Prostate gland (tissue), 2 donors: ENCODE measurements around the gene TEX2. TPM values are rescaled to one million over a fixed set of nuclear protein-coding genes. Genes with fewer than 3 reads are reported as not detected.
A peak's percentile ranks its signal among the peaks of the same experiment; 100 is the strongest.
"Not testable (repeated sequence)": the region's sequence is repeated elsewhere in the genome, so short reads cannot be mapped to it uniquely, and the experiment has no call there.

Source experiments
- DNase-seq: peaks from one replicate; pipeline ENCODE4 v3.0.0-alpha.2; 2019; ENCODE audit warnings: low spot score
- H3K27ac ChIP-seq, 2 donors: fragments of 200-600 bp; sonication (generic); 2 replicates each; pipeline ENCODE4 v1.5.1; 2017 to 2019
- H3K27me3 ChIP-seq: fragments of 200-600 bp; sonication (generic); replicated peaks from 2 replicates; pipeline ENCODE4 v1.5.1; 2019; ENCODE audit not compliant: insufficient read depth
- H3K36me3 ChIP-seq, 2 donors: fragments of 200-600 bp; sonication (generic); 1 replicate in 1 of 2; 2 replicates in 1 of 2; pipeline versions ENCODE4 v1.5.1 to v1.8.1; 2017 to 2019
- H3K4me1 ChIP-seq: fragments of 200-600 bp; sonication (generic); replicated peaks from 2 replicates; pipeline ENCODE4 v1.5.1; 2019
- H3K4me3 ChIP-seq, 2 donors: fragments of 200-600 bp; sonication (generic); 2 replicates each; pipeline ENCODE4 v1.5.1; 2017 to 2019
- H3K9me3 ChIP-seq: fragments of 200-600 bp; sonication (generic); 2 replicates; pipeline ENCODE4 v1.5.1; 2017
- POLR2A ChIP-seq: fragments of 450-650 bp; IDR thresholded peaks from one replicate; pipeline ENCODE4 v1.6.1; 2016; ENCODE audit warnings: antibody characterized with exemption, mild to moderate bottlenecking
- POLR2AphosphoS5 ChIP-seq: sonication (generic); formaldehyde crosslinking; IDR thresholded peaks from one replicate; pipeline ENCODE4 v1.6.1; 2017; ENCODE audit warnings: antibody characterized with exemption
- WGBS: methylation state at CpG from one replicate; pipeline ENCODE4 v1.1.5; 2018; 5-methylcytosine and 5-hydroxymethylcytosine counted together
- intact Hi-C: fragments of 100-400 bp; cut with DNase I; formaldehyde crosslinking; loops from one replicate; pipeline ENCODE4 v1.14.2; 2022
- total RNA-seq, 2 donors: library from RNA; depleted of rRNA; stranded (reverse); fragments of >200 nt; gene quantifications; one replicate each; pipeline ENCODE4 v1.1.0, GENCODE V29; 2016
- TF ChIP-seq, protein P1 (sequence below), 4 experiments: fragments of 200-600 bp in 2 of 4; fragments of 450-650 bp in 2 of 4; sonication (generic) in 2 of 4; IDR thresholded peaks; 1 replicate in 3 of 4; 2 replicates in 1 of 4; pipeline ENCODE4 v1.5.1; 2016 to 2019; ENCODE audit warnings: antibody characterized with exemption in 4 of 4, mild to moderate bottlenecking in 2 of 4, moderate library complexity in 2 of 4

TEX2 gene
- total RNA-seq, 2 donors from 2014 or later: 31.3 to 43.8 TPM

DNA sequence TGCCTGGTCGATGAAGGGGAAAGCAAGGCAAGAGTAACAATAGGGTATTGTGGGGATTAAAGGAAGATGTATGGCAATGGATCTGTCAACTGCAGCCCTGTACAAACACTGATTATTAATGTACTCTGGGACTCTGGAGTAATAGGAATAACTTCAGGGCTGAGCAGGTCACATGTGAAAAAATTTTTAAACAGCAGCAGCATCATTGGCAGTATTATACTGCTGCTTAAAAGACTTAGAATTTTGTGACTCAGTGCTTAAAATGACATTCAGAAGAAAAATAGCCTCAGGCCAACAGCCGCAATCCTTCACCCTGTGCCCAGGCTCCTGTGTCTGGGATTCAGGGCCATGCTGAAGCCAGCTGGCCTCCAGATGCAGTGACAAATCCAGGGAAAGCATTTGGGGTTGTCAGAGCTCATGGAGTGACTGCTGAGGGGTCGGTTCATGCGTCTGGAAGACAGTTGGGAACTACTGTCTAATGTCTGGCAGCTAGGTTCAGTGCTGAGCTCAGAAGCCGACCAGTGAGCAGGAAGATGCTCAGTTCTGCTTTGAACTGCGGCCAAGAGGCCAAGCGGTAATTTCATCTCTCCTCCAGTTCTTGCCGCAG is 22.2 kb downstream of the TEX2 start:
- peak; percentile 10 for DNase-seq
- Histone ChIP-seq H3K36me3 (no peaks in the 10 kb centered on the region), H3K9me3 (no peaks in the 10 kb centered on the region), H3K4me3 (no peak overlapping the region), H3K27me3 (no peaks in the 10 kb centered on the region), H3K4me1 (peaks cover 5% of the 10 kb centered on the region), H3K27ac (peak overlapping the region; percentile 26 to 39)
- TF ChIP-seq, protein P1, sequence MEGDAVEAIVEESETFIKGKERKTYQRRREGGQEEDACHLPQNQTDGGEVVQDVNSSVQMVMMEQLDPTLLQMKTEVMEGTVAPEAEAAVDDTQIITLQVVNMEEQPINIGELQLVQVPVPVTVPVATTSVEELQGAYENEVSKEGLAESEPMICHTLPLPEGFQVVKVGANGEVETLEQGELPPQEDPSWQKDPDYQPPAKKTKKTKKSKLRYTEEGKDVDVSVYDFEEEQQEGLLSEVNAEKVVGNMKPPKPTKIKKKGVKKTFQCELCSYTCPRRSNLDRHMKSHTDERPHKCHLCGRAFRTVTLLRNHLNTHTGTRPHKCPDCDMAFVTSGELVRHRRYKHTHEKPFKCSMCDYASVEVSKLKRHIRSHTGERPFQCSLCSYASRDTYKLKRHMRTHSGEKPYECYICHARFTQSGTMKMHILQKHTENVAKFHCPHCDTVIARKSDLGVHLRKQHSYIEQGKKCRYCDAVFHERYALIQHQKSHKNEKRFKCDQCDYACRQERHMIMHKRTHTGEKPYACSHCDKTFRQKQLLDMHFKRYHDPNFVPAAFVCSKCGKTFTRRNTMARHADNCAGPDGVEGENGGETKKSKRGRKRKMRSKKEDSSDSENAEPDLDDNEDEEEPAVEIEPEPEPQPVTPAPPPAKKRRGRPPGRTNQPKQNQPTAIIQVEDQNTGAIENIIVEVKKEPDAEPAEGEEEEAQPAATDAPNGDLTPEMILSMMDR (IDR thresholded peaks at IDR 0.05): no peak
- TF ChIP-seq POLR2AphosphoS5: peak; percentile 5
- intact Hi-C loops: no loop called here
- WGBS: 12% methylated on average over 8 of the region's 8 CpGs

DNA sequence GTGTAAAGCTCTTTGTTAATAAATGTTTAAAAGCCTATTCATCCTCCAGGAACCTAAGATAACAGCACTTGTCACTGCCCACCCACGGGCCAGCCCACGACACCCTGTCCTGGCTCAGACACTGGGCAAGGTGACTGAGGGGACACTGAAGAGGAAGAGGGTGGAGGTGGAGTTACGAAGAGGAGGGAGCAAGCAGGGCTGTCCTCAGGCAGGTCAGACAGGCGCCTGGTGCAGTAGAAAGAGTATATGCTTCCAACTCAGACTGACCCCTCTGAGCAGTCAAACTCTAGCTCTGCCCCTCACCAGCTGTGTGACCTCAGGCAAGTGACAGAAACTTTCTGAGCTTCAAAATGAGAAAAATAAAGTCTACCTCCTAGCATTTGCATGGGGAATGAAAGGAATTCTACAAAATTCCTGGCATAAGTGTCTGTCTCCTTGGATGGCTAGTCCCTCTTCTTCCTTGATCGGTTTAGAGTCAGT is 22.8 kb downstream of the TEX2 start:
- Histone ChIP-seq H3K27me3 (no peaks in the 10 kb centered on the region), H3K4me3 (no peak overlapping the region), H3K9me3 (no peaks in the 10 kb centered on the region), H3K36me3 (no peaks in the 10 kb centered on the region), H3K27ac (peak overlapping the region in 1 of 2 donors; percentile 26), H3K4me1 (peaks cover 5% of the 10 kb centered on the region)
- intact Hi-C loops: no loop called here
- TF ChIP-seq POLR2AphosphoS5: no peak
- TF ChIP-seq, protein P1 (IDR thresholded peaks at IDR 0.05): no peak
- TF ChIP-seq POLR2A: no peak
- 33% methylated on average over 5 of the region's 5 CpGs for WGBS
- DNase-seq: no peak

DNA sequence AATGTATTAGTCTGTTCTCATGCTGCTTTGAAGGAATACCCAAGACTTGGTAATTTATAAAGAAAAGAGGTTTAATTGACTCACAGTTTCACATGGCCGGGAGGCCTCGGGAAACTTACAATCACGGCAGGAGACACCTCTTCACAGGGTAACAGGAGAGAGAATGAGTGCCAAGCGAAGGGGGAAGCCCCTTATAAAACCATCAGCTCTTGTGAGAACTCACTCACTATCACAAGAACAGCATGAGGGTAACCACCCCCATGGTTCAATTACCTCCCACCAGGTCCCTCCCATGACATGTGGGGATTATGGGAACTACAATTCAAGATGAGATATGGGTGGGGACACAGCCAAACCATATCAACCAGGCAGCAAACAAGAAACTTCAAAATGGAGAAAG is 24.6 kb downstream of the TEX2 start:
- H3K9me3 ChIP-seq, H3K4me1 ChIP-seq, H3K27me3 ChIP-seq, intact Hi-C loops, DNase-seq, H3K36me3 ChIP-seq, H3K4me3 ChIP-seq, H3K27ac ChIP-seq: not testable (repeated sequence)
- WGBS: 94% methylated on average over 4 of the region's 4 CpGs

DNA sequence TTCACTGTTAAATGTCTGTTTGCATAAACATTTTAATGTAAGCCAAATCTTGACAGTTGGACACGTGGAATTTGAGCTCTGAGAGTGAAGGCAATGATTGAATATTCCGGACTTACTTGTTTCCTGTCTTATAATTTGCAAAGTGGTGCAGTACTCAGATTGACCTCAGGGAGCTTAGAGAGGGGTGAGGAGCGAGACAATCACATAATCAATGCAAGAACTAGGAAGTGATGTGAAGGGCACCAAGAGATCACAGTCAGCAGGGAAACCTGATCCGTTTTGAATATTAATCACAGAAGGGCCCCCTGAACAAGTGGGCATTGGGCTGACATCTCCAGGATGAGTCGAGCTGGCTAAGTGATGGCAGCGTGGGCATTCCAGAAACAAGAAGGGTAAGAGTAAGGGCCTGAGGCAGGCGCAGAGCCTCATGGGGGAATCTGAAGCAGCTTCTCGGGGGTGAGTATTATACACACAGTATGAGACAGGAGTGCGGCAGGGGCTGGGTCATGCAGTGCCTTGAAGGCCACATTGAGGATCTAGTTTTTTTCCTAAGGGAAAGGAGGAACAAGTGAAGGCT is 26.1 kb downstream of the TEX2 start:
- intact Hi-C loops: no loop called here
- Histone ChIP-seq H3K4me1 (peaks cover 5% of the 10 kb centered on the region), H3K27me3 (no peaks in the 10 kb centered on the region), H3K9me3 (no peaks in the 10 kb centered on the region), H3K27ac (no peak overlapping the region), H3K4me3 (no peak overlapping the region), H3K36me3 (no peaks in the 10 kb centered on the region)
- no peak for DNase-seq
- TF ChIP-seq, protein P1 (IDR thresholded peaks at IDR 0.05): no peak
- TF ChIP-seq POLR2A (no peak), POLR2AphosphoS5 (no peak)
- WGBS: 77% methylated on average over 9 of the region's 9 CpGs

DNA sequence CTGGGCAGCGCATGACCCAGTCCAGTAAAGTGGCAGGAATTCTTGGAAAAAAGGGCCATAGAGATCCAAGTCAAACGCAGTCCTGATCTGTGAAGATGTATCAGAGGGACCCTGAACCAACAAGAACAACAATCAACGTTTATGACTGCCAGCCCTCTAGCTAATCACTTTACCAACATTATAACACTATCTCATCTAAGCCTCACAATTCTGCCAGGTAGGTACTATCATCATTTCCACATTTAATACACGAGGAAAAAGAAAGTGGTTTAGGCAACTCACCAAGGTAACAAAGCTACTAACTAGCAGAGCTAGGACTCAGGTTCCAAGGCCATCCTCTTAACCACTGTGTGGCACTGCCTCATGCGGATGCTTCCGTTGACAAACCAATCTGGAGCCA is 28.1 kb downstream of the TEX2 start:
- no peak overlapping the region for H3K4me3 ChIP-seq
- 85% methylated on average over 6 of the region's 6 CpGs for whole genome bisulfite sequencing
- intact Hi-C loops: no loop called here

More for the DNA sequence above, 28.1 kb downstream of the TEX2 start:
- Histone ChIP-seq H3K9me3 (no peaks in the 10 kb centered on the region), H3K4me1 (no peaks in the 10 kb centered on the region), H3K27ac (no peak overlapping the region), H3K36me3 (no peaks in the 10 kb centered on the region), H3K27me3 (no peaks in the 10 kb centered on the region)
- no peak for TF ChIP-seq POLR2AphosphoS5
- no peak for TF ChIP-seq POLR2A
- TF ChIP-seq, protein P1 (IDR thresholded peaks at IDR 0.05): no peak
- DNase-seq: no peak
